ENCODE measurements around the gene HIVEP1.

HIVEP1 gene

DNA sequence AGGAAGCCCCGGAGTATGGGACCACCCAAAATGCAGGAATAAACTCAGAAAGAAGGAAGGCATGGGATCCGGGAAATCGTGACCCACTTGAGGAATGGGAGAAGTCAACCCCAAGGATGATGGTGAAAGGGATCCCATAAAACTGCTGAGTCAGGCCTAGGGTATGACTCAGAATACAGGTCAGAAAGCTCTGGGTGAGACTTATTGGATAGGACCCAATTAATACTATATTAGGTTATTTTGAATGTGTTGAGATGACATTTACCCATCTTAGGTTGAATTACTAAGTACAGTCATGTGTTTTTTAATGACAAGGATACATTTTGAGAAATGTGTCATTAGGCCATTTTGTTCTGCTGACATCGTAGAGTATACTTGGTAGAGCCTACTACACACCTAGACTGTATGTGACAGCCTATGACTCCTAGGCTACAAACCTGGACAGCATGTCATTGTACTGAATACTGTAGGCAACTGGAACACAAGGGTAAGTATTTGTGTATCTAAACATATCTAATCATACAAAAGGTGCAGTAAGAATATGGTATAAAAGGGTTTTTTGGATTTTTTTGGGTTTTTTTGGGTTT, 17.1 kb upstream of the HIVEP1 start:
- DNase-seq, result no peak

DNA sequence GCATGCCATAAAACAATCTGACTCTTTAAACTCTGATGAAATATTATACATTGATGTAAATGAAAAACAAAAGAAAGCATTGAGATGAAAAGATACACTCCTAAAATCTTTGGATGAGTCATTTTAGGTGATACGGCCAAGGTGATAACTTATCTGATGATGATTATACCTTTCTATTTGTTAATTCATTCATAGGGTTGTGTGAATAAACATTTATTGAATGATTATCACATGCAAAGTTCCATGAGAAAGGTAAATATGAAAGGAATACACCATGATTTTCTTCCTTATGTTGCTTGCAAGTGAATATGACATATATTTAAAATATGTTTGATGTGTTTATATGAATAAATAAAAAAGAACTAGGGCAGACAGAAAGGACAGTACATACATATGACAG, 15.4 kb upstream of the HIVEP1 start:
- no peak for DNase-seq

DNA sequence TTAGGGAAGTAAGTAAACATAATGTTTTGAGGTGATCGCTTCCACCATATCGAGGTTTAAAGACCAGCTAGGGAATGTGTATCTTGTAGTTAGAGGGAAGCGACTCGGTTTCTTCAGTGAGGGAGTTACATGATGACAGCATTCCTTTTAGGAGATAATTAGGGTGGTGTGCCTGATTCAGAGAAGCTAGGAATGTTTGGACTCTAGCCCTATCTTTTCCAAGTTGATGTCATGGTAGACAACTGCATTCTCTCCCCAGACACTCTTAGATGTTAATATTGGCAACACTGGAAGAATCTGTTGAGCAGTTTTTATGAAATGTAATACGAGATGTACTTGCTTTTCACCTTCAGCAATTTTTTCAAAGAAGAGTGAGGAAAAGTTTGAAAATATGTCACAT, 12.9 kb upstream of the HIVEP1 start:
- no peak for DNase-seq

DNA sequence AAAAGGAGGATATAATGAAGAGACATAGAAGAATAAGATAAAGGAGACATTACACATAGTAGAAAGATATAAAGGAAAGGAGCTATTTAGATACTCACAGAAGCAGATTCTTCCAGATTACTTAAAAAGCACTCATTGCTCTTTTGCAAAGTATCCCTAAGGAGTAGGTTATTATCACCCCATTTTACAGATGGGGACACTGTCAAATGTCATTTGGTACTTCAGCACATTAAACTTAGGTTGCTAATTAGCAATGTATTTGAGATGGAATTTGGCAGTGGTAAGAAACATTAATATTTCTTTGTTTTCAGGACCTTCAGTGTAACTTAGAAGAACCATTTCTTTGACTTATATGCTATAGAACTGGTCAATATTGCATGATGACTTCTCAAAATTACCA, 11.9 kb upstream of the HIVEP1 start:
- DNase-seq, result no peak

DNA sequence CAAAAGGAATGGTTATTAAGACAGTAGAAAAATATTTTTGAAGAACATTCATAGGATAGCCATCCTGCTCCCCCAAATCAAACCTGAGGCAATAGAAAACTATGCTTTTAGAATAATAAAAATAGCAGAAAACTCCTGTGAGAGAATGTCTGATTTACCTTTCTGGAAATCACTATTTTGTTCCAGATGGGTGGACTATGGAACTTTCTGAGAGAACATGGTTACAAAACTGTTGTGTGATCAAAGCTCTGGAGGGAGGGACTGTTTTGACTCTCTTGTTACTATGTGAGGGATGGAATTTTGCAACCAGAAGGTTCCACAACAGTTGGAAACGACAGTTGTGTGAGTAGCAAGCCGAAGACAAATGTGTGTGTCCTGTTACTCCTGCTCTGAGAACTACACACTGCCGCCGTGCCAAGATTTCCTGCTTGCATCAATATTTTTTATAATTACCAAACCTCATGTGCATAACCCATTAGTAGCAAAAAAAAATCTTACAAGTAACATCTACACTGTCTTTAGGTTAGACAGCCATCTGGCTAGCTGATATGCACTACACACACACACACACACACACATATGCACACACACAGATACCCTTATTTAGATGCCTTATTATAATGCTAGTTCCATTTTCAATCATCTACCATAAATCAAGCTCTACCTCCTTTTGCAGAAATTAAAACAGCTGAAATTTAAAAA, 11.0 kb upstream of the HIVEP1 start:
- no peak for DNase-seq

DNA sequence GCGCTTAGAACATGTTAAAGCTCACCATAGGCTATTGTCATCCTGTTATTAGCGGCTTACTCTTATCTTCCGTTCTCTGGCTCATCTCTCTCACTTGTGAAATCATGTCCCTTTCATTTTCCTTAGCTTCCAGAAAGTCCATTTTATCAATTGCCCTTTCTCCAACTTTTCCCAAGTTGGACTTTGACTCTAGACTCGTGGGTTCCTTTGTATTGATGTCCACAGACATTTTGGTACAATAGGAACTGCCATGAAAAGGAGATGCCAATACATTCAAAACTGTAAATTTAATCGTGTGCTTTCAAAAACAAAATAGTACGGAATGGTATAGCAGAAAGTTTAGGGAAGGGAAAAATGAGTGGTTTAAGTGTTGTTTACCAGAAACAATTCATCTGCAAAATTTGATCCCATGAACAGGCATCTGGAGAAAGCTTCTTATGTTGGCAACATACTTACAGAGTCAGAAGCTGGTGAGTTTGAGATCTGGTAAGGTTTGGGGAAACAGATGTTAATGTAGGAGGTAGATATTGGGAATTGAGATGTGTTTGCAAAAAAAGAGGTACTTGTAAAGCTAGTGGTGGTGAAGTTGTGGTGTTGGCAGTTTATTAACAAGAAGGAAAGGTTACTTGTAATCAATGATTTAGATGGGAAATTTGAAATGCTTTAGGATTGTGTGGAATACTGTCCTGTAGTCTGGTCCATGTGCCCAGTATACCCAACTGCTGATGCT, 10.2 kb upstream of the HIVEP1 start:
- DNase-seq, result no peak

DNA sequence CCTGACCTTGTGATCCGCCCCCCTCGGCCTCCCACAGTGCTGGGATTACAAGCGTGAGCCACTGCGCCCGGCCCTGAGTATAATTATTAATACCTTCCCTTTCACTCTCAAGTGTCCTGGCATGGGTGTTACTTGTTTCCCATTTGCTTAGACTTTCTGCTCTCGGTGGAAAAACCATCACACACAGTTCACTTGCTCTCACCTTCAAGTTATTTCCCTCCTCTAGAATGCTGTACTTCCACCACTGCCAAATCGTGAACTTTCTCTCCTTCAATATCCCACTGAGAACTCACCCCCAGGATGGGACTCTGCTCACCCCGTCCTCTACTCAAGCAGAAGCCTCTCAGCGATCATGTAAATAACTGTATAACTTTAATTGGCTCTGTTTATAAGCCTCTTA, 4.6 kb upstream of the HIVEP1 start:
- DNase-seq, result no peak

DNA sequence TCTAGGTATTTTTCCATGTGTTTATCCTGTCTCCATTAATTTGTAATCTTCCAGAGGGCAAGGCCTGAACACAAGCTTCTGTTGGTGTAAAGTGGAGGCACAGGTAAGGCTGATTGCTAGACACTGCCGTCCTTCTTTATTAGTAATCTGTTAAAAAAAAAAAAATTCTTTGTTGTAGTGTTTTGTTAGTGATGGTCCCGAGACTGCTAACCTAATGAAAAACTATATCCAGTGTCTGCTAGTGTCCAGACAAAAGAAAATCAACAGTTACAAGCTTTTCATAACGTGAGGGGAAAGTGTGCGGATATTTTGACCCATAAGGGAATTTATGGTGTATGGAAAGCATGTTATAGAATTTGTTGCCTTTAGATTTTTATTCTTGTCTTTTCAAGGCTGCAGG, 4.2 kb upstream of the HIVEP1 start:
- DNase-seq, result no peak

DNA sequence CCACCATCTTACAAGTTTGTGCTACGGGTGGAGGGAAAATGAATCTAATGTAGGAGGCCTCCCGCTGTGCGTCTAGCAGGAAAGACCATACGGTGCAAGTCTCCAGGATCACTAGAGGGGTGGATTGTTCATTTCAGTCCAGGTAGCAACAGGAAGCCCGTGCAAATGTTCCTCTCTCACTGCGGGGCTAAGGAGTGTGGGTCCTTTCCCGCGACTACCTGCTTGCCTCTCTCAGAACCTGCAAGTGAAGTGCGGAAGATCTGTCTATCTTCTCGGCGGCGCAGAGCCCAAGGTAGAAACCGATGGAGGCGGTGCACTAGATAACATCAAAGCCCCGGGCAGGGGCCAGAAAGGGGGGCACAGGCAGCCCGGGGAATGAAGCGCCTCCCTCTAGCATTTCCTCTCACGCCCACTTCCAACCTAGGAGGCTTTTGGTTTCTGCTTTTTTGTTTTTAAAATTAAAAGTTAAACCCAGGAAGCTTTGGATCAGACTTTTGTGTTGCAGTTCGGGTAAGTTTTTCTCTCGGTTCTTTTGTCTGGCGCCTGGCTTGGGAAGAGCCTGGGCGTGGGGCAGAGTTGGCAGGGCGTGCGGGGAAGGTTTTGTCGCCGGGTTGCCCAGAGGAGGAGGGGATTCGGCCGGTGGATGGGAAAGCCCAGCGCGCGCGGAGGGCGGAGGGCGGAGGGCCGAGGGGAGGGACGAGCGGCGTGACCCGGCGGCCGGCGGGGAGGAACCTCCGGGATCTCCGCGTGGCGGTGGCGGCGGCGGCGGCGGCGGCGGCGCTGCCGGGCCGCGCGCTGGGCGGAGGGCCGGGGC, 3.5 kb upstream of the HIVEP1 start:
- DNase-seq, result peak; percentile 72

DNA sequence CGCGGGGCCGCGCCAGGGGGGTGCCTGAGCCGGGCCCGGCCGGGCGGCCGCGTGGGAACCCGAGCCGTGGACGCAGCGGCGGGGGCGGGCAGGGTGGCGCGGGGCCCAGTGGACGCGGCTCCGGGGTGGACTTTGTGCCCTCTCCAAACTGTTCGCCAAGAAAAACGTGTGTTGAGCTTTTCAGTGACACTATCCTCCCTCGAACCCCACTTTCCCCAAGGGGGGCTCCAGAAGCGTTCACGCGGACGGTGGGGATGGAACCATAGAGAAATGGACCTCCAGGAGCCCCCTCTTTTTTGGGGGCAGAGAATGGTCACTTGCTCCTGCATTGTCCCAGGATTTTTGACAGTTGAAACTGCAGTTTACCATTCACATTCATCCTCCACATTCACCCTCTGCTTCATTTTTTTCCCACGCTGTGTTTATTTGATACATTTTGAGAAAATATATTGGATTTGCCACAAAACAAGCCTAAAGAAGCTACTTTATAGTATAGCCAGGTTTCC, 2.9 kb upstream of the HIVEP1 start:
- no peak for DNase-seq

DNA sequence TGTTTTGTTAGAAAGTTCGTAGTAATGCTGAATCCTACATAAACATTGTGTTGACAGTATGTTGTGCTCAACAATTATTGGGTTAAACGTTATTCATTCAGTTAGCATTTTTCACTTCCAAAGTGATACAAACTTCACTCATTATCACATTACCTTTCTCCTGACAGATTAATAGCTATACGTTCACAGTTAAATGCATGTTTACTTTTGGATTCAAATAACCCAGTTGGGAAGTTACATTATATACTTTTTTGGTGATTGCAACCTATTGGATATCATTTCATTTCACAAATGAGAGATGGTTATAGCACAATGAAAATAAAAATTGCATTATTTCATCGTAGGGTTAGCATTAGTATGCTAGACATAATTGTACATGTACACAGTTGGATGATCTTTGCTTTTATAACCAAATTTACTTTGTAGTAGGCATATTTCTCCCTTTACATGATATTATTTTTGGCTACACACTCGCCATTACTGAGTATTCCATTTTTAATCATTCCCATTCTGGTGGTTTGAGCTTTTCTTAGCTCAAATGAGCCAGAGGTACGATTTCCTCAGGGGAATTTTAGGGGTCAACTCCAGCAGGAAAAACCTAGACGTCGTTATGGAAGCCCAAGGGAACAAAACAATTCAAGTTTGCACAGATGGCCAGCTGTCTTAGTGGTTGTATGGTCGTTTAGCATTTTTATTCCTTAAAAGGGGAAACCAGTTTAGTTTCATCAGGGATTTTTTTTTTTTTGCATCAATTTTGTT, 2.1 kb upstream of the HIVEP1 start:
- no peak for DNase-seq

DNA sequence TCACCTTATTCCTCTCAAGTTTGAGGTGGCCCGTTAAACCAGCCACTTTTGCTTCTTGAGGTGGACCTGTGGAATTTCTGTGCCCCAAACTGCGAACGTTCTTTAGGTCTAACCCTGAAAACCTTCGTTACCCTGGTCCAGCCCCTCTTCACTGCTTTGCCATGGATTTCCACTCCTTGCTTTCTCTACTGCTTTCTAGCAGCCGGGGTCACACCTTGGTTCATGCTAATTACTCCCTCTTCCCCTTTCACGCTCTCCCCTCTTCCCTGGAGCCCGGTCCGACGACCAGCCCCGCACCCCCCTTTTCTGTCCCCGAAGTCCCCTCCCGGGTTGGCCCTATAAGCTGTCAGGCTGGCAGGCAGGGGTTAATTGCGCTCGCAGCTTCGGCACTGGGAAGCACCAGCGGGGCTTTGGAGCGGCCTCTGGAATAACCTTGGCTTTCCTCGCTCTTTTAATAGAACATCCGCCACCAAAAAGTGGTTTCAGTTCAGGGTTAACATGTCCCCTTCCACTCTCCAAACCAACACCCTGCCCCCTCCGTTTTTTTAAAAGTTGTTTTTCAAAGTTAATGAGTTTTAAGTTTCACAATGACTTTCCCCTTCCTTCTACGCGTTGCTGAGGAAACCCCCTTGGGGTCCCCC, 1.4 kb upstream of the HIVEP1 start:
- DNase-seq, result no peak

DNA sequence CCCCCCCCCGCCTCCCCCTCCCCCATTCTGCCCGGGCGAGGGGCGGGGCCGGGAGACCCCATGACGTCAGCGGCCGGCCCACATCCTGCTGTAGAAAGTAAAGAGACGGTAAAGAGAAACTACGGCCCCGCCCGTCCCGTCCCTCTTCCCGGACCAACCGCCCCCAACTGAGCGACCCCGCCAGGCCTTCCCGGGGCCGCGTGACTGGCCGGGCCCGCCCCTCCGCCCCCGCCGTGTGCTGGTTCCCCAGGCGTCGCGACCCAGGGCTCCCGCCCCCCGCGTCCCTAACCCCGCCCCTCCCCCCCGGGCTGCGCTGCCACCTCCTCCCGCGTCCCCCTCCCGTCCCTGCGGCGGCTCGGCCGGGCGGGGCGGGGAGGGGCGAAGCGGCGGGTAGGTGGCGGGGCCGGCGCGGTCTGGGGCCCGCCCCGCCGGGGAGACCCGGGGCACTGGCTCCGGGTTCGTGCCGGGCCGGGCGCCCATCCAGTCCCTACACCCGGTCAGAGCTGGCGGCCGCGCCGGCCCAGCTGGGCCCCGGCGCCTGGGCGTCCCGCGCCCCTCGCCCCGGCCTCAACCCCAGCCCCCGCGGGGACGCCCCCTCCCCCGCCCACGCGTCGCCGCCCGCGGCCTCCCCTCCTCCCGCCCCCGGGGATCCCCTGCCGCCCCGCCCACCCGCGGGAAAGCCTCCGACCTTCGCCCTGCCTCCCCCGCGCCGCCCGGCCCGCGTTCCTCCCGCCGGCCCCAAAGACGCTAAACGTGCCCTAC, 655 bp upstream of the HIVEP1 start:
- DNase-seq, result peak; percentile 90

DNA sequence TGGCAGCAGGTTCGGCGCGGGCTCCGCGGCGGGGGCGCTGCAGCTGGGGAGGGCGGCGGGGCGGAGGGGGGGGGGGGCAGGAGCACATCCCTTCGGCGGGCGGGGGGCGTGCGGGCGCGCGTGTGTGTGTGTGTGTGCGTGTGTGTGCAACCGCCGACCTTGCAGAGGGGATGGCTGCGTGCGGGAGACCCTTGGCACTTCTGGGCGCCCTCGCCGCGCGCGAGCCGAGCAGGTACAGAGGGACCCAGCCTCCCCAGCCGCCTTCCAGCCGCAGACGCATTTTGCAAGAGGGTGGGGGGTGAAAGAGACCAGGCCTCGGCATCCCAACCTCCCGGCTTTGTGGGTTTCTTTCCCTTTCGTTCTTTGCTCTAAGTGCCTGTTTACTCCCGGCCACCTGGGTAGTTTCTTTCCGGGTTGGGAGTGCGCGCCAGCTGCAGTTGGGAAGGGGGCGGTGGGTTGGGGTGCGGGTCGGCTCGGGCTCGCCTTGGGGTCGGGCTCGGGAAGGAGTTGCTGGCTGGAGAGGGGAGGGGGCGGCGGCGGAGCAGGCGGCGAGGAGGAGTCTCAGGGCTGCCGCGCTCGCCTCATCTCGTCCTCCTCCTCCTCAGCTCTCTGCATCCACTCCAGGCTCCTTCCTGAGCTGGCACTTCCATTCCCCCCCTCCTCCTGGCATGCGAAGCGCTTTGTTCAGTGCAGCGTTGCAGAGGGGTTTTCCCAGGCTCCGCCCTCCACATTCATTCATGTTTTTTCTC, 620 bp downstream of the HIVEP1 start:
- peak; percentile 52 for DNase-seq

DNA sequence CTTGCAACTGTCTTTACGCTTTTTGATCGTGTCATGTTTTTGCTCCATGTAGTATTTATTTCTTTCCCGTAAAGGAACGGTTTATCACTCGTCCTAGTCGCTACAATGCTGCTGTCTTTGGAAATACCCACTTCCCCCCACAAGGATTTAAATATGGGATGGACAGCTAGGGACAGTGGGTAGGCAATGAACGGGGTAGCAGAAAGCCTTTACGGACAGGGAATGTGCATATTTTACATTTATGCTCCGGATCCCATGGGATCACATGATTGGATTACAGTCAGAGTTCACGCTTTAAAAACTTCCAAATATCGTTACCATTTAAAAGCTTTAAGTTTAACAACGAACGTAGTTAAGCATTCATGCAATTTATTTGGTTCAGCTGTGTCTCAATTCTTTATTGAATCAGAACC, 1.2 kb downstream of the HIVEP1 start:
- DNase-seq, result no peak

DNA sequence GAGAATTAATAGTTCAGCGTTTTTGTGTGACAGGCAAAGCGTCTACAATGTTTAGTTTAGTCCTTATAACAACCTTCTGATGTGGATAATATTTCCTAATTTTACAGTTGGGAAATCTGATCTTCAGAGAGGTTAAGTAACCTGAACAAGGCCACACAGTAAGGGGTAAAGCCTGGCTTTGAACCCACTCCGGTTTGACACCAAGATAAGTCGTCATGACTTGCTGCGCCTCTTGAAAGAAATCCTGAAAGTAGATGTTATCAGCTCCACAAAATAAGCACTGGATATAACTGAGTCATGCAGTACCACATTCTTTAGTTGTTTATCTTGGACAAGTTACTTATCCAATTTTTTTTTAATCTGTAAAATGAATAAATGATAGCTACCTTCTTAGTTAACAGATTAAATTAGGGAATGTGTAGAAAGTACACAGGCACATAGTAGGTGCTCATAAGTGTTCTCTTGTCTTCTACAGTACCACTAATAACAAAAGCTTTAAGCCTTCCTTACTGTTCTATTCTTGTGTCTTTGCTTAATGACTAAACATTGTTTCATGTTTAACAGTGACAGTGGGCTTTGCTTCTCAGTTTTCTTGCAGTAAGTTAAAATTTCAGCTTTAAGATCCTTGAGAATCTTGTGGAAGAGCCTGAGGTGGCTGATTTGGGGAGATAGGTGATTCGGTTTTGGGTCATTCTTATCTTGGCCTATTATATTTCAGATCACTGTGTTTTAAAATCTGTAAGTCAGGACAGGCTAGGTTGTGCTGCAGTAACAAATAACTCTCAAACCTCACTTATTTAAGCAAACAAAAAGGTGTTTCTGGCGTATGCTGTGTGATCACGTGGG, 2.1 kb downstream of the HIVEP1 start:
- no peak for DNase-seq

DNA sequence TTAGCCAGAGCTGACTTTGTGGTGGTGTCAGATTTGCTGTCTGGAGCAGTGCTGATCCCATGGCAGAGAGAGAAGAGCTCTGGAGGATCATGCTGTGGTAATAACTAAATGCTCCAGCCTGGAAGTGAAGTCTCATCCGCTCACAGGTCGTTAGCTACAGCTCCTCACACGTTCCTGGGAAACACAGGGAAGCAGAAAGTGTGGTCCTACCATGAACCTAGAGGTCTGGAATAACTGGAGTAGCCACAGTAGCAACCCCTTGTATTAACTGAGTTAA, 2.7 kb downstream of the HIVEP1 start:
- no peak for DNase-seq

DNA sequence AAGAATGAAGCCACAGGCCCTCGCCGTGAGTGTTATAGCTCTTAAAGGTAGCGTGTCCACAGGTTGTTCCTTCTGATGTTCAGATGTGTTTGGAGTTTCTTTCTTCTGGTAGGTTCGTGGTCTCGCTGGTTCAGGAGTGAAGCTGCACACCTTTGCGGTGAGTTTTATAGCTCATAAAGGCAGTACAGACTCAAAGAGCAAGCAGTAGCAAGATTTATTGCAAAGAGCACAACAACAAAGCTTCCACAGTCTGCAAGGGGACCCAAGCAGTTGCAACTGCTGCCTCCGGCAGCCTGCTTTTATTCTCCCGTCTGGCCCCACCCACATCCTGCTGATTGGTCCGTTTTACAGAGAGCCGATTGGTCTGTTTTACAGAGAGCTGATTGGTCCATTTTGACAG, 5.2 kb downstream of the HIVEP1 start:
- DNase-seq, result no peak

DNA sequence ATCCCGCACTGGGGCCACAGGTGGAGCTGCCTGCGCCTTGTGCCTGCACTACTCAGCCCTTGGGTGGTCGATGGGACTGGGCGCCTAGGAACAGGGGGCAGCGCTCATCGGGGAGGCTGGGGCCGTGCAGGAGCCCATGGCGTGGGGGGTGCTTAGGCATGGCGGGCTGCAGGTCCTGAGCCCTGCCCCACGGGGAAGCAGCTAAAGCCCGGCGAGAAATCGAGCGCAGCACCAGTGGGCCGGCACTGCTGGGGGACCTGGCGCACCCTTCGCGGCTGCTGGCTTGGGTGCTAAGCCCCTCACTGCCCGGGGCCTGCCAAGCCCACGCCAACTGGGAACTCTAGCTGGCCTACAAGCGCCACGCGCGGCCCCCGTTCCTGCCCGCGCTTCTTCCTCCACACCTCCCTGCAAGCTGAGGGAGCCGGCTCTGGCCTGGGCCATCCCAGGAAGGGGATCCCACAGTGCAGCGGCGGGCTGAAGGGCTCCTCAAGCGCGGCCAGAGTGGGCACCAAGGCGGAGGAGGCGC, 5.8 kb downstream of the HIVEP1 start:
- DNase-seq, result no peak

Data from activated T-cell treated with anti-CD3 and anti-CD28 coated beads for 4 hours (primary cell).